Panc1 (cell line): Measurements from ENCODE around the gene TRNAU1AP.

Source experiments
- CTCF ChIP-seq: fragments of 450-650 bp; IDR thresholded peaks from 2 replicates; pipeline ENCODE4 v1.5.1; 2017; ENCODE audit warnings: mild to moderate bottlenecking
- POLR2AphosphoS5 ChIP-seq: IDR thresholded peaks from 2 replicates; pipeline ENCODE4 v1.6.1; 2012; ENCODE audit warnings: mild to moderate bottlenecking, low read depth, low read length, moderate library complexity
- TCF7L2 ChIP-seq: IDR thresholded peaks from 2 replicates; pipeline ENCODE4 v1.6.1; 2011; ENCODE audit warnings: mild to moderate bottlenecking, low read depth, low read length, inconsistent platforms

- TF ChIP-seq CTCF (no peak), POLR2AphosphoS5 (no peak), TCF7L2 (no peak)
Observed at GRCh38 chr1:28566931-28567330, 14.0 kb downstream of the TRNAU1AP start.
